Mesothelial cell of epicardium (in vitro differentiated cells): ENCODE measurements around the gene DQX1. TPM values are rescaled to one million over a fixed set of nuclear protein-coding genes. Genes with fewer than 3 reads are reported as not detected.
A peak's percentile ranks its signal among the peaks of the same experiment; 100 is the strongest.

Source experiments
- DNase-seq, 2 experiments: peaks; one replicate each; pipeline ENCODE4 v3.0.0; 2021; ENCODE audit warnings: low spot score in 2 of 2; ENCODE audit not compliant: unreplicated experiment in 2 of 2
- H3K27ac Mint-ChIP-seq: 2 replicates; pipeline ENCODE4 v1.8.0; 2021; ENCODE audit warnings: mixed read lengths
- H3K27me3 Mint-ChIP-seq: 2 replicates; pipeline ENCODE4 v1.8.0; 2021; ENCODE audit warnings: low read depth, mixed read lengths
- H3K36me3 Mint-ChIP-seq: 2 replicates; pipeline ENCODE4 v1.8.0; 2021; ENCODE audit warnings: mixed read lengths
- H3K4me1 Mint-ChIP-seq: 2 replicates; pipeline ENCODE4 v1.8.0; 2021; ENCODE audit warnings: mixed read lengths
- H3K4me3 Mint-ChIP-seq: 2 replicates; pipeline ENCODE4 v1.8.0; 2021; ENCODE audit warnings: mild to moderate bottlenecking, moderate library complexity, mixed read lengths
- H3K9me3 Mint-ChIP-seq: 2 replicates; pipeline ENCODE4 v1.8.0; 2021; ENCODE audit warnings: mixed read lengths
- total RNA-seq: library from RNA; stranded (reverse); gene quantifications from 3 replicates; pipeline ENCODE4 v1.2.1, GENCODE V29; 2021
- TF ChIP-seq, protein P1 (sequence below): fragments of 200-600 bp; sonication (generic); IDR thresholded peaks from one replicate; pipeline ENCODE4 v1.5.0; 2021; ENCODE audit warnings: antibody characterized with exemption; ENCODE audit not compliant: unreplicated experiment

DQX1 gene
- total RNA-seq, 1 donor from 2014 or later: 0.42 TPM

DNA sequence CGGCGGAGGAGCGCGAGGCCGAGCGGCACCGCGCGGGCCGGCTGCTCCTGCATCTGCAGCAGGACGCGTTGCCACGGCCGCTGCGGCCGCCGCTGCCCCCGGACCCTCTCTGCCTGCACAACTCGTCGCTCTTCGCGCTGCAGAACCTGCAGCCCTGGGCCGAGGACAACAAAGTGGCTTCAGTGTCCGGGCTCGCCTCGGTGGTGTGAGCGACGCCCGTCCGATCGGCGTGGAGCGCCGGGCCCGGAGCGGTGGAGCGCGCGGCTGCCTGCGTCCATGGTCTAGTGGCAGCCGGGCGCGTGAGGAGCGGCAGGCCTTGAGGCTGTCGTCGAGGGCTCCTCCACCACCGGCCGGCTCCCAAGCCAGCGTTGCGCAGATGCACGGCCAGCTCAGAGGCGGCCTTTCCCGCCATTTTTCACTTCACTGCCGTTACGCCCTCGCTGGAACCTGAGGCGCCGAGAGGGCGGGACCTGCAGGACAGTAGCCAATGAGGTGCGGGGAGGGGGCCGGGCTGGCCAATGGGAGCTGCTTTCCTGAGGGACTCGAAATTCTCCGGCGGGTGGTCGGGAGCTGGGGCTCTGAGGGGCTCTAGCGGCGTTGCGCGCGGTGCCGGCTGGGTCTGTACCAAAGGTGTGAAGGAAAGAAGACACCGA lies 9.9 kb downstream of the DQX1 start:
- Mint-ChIP-seq H3K27ac (no peak overlapping the region), H3K36me3 (no peaks in the 10 kb centered on the region), H3K4me1 (peaks cover 6% of the 10 kb centered on the region), H3K27me3 (peaks cover 93% of the 10 kb centered on the region), H3K4me3 (peak overlapping the region; percentile 47), H3K9me3 (no peaks in the 10 kb centered on the region)
- DNase-seq: peak; percentile 40 to 62
- TF ChIP-seq, protein P1, sequence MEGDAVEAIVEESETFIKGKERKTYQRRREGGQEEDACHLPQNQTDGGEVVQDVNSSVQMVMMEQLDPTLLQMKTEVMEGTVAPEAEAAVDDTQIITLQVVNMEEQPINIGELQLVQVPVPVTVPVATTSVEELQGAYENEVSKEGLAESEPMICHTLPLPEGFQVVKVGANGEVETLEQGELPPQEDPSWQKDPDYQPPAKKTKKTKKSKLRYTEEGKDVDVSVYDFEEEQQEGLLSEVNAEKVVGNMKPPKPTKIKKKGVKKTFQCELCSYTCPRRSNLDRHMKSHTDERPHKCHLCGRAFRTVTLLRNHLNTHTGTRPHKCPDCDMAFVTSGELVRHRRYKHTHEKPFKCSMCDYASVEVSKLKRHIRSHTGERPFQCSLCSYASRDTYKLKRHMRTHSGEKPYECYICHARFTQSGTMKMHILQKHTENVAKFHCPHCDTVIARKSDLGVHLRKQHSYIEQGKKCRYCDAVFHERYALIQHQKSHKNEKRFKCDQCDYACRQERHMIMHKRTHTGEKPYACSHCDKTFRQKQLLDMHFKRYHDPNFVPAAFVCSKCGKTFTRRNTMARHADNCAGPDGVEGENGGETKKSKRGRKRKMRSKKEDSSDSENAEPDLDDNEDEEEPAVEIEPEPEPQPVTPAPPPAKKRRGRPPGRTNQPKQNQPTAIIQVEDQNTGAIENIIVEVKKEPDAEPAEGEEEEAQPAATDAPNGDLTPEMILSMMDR: no peak

DNA sequence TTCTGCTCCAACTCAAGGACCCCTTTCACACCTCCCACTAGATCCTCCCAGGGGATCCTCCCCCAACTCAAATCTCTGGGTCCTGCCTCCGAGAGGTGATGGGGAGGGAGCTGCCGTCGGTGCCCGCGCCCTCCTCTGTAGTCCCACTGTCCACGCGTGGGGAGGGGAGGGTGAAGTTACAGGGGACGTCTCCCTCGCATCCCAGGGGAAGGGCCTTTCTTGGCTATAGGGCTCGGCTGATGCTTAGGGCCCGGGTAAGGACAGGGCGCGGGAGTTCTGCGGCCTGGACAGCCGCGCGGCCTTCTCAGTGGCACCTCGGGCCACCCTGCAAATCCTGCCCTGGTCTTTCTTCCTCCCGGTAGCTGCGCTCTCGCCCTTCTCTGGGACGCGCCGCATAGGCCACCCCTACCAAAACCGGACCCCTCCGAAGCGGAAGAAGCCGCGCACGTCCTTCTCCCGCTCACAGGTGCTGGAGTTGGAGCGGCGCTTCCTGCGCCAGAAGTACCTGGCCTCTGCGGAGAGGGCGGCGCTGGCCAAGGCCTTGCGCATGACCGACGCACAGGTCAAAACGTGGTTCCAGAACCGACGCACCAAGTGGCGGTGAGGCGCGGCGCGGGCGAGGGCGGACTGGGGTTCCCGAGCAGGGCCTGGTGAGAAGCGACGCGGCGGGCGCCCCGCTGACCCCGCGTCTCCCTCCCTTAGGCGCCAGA lies 10.6 kb downstream of the DQX1 start:
- Mint-ChIP-seq H3K9me3 (no peaks in the 10 kb centered on the region), H3K4me1 (peaks cover 6% of the 10 kb centered on the region), H3K4me3 (peak overlapping the region; percentile 31), H3K27me3 (peaks cover 92% of the 10 kb centered on the region), H3K27ac (no peak overlapping the region), H3K36me3 (no peaks in the 10 kb centered on the region)
- TF ChIP-seq, protein P1: no peak
- no peak for DNase-seq

DNA sequence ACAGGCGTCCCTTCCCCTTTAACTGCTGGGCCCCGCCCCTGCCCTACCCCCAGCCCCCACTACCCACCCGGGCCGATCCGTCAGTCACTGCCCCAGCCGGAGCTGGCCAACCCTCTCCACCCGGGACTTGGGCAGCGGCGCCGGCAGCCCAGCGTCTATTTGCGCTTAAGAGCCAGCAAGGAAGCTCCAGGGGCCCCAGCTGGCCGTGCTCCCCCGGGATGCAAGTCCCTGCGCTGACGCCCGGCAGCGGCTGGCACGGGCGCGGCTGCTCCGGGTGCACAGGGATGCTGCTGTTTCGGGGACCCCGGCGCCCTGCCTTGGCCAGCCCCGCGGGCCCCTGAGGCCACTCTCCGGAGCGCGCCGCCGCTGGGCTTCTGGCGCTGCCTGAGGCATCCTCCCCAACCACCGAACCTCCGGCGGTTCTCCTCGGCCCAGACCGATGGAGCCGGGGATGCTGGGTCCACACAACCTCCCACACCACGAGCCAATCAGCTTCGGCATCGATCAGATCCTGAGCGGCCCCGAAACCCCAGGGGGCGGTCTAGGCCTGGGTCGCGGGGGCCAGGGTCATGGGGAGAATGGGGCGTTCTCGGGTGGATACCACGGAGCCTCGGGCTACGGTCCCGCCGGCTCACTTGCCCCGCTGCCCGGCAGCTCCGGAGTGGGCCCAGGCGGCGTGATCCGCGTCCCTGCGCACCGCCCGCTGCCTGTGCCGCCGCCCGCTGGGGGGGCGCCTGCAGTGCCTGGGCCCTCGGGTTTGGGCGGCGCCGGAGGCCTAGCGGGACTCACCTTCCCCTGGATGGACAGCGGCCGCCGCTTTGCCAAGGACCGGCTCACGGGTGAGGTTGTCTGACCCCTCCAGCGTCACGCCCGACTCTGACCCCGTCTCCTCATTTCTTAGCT lies 11.4 kb downstream of the DQX1 start, which contains the start of gene TLX2:
TLX2 (plus strand) TSS at position 83 of the 903 bp plus-strand sequence; CDS start at position 440, 357 bp downstream.
- Mint-ChIP-seq H3K27me3 (peaks cover 92% of the 10 kb centered on the region), H3K9me3 (no peaks in the 10 kb centered on the region), H3K36me3 (no peaks in the 10 kb centered on the region), H3K27ac (no peak within 1 kb of the TSS), H3K4me1 (peaks cover 6% of the 10 kb centered on the region), H3K4me3 (peak within 1 kb of the TSS; percentile 28)
- TF ChIP-seq, protein P1: no peak
- DNase-seq: peak; percentile 30 to 42

DNA sequence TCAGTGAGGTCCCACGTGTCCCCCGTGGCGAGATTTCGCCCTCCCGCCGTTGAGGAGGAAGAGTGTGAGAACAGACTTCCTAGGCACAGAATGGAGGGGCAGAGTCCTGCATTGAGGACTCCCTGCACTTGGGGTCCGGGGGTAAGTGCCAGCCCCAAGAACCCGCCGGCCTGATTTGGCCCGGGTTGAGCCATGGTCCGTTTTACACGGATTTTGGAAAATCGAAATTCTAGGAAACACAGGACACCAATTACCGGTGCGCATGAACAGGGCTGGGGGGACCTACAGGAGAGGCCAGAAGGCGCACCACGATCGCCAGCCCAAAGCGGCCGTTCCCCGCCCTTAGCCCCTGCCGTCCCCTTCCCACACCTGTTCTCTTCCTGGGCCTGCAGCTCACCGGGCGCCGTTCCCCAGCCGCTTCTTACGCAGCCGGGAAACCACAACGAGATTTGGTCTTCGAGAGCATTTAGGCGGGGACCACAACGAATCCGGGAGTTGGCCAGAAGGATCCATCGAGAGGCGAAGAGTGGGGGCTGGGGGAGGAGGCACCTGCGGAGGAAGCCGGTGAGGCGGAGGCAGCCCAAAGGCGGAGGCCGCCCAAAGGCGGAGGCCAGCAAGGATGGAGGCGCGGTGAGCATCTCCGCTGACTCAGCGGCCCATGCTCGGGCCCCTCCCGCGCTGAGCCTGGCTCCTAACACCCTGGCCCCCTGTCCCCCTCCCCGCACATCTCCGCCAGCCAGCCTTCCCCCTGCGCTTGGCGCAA lies 12.2 kb downstream of the DQX1 start:
- TF ChIP-seq, protein P1: no peak
- Mint-ChIP-seq H3K36me3 (no peaks in the 10 kb centered on the region), H3K9me3 (no peaks in the 10 kb centered on the region), H3K27me3 (peaks cover 85% of the 10 kb centered on the region), H3K4me1 (peaks cover 6% of the 10 kb centered on the region), H3K4me3 (no peak overlapping the region), H3K27ac (no peak overlapping the region)
- no peak for DNase-seq
